Measurements from ENCODE around the gene PDE6D. TPM values are rescaled to one million over a fixed set of nuclear protein-coding genes. Genes with fewer than 3 reads are reported as not detected.

The PDE6D gene
- 10 to 100 TPM; 12.6 to 29.4 (median 23.6) TPM for total RNA-seq

- TF ChIP-seq CTCF (IDR thresholded peaks at IDR 0.05; ENCODE audit: low read depth): no peak
Observed at GRCh38 chr2:231780909-231781797, at the start of gene PDE6D. PDE6D (minus strand) TSS chr2:231781282; CDS start chr2:231781114, 168 bp downstream.

- TF ChIP-seq CTCF (IDR thresholded peaks at IDR 0.05; ENCODE audit: low read depth): no peak
Observed at GRCh38 chr2:231821908-231822307, 40.8 kb upstream of the PDE6D start.

- TF ChIP-seq CTCF (IDR thresholded peaks at IDR 0.05; ENCODE audit: low read depth): no peak
Observed at GRCh38 chr2:231820786-231821303, 39.8 kb upstream of the PDE6D start.

- no peak for TF ChIP-seq CTCF (IDR thresholded peaks at IDR 0.05; ENCODE audit: low read depth)
Observed at GRCh38 chr2:231819447-231820042, 38.5 kb upstream of the PDE6D start.

- TF ChIP-seq CTCF (IDR thresholded peaks at IDR 0.05; ENCODE audit: low read depth): no peak
Observed at GRCh38 chr2:231816327-231817026, 35.4 kb upstream of the PDE6D start.

GRCh38 chr2:231810905-231811304 is 29.8 kb upstream of the PDE6D start:
- no peak for TF ChIP-seq CTCF (IDR thresholded peaks at IDR 0.05; ENCODE audit: low read depth)

GRCh38 chr2:231807020-231807419 is 25.9 kb upstream of the PDE6D start:
- no peak for TF ChIP-seq CTCF (IDR thresholded peaks at IDR 0.05; ENCODE audit: low read depth)
